Cardiac septum (tissue), 1 donor: ENCODE data around the gene KCNMA1. TPM values are rescaled to one million over a fixed set of nuclear protein-coding genes. Genes with fewer than 3 reads are reported as not detected.

Source experiments
- DNase-seq: peaks from one replicate; pipeline ENCODE4 v3.0.0-alpha.2; 2020; ENCODE audit warnings: low spot score
- intact Hi-C: fragments of 100-400 bp; cut with DNase I; formaldehyde crosslinking; loops from one replicate; pipeline ENCODE4 v1.14.0; 2022
- total RNA-seq: library from RNA; stranded (reverse); fragmentation: NEBNext Ultra II Directional; extraction: Animal tissue kit (Norgen Biotek cat#: 25700); gene quantifications from one replicate; pipeline ENCODE4 v1.2.1, GENCODE V29; 2021
- donor health status: DM: no; HTN: no; CAD: no.

KCNMA1 gene
- total RNA-seq, 1 donor from 2014 or later: 2.0 TPM

- intact Hi-C loops: no loop called here
- no peak for DNase-seq
Measured at GRCh38 chr10:77613476-77614130, 24.0 kb downstream of the KCNMA1 start.

GRCh38 chr10:77611670-77612069 lies 25.9 kb downstream of the KCNMA1 start:
- no peak for DNase-seq
- intact Hi-C loops: no loop called here

- peak; percentile 27 for DNase-seq
- intact Hi-C loops: no loop called here
Measured at GRCh38 chr10:77611221-77611620, 26.4 kb downstream of the KCNMA1 start.

GRCh38 chr10:77609781-77610272 lies 27.8 kb downstream of the KCNMA1 start:
- intact Hi-C loops: no loop called here
- peak; percentile 9 for DNase-seq

- intact Hi-C loops: no loop called here
- no peak for DNase-seq
Measured at GRCh38 chr10:77608281-77608680, 29.3 kb downstream of the KCNMA1 start.

- DNase-seq: no peak
- intact Hi-C loops: no loop called here
Measured at GRCh38 chr10:77606751-77607150, 30.9 kb downstream of the KCNMA1 start.

- intact Hi-C loops: no loop called here
- no peak for DNase-seq
Measured at GRCh38 chr10:77605466-77605865, 32.1 kb downstream of the KCNMA1 start.

GRCh38 chr10:77604941-77605351 lies 32.7 kb downstream of the KCNMA1 start:
- intact Hi-C loops: no loop called here
- DNase-seq: no peak

GRCh38 chr10:77604063-77604462 lies 33.5 kb downstream of the KCNMA1 start:
- DNase-seq: no peak
- intact Hi-C loops: no loop called here

GRCh38 chr10:77603534-77603927 lies 34.1 kb downstream of the KCNMA1 start:
- intact Hi-C loops: no loop called here
- DNase-seq: peak; percentile 78

- intact Hi-C loops: no loop called here
- DNase-seq: no peak
Measured at GRCh38 chr10:77602913-77603533, 34.6 kb downstream of the KCNMA1 start.

- intact Hi-C loops: no loop called here
Measured at GRCh38 chr10:77602231-77602912, 35.2 kb downstream of the KCNMA1 start.

GRCh38 chr10:77601488-77601887 lies 36.1 kb downstream of the KCNMA1 start:
- DNase-seq: no peak
- intact Hi-C loops: no loop called here

More at GRCh38 chr10:77602231-77602912, 35.2 kb downstream of the KCNMA1 start:
- no peak for DNase-seq

GRCh38 chr10:77600640-77601039 lies 37.0 kb downstream of the KCNMA1 start:
- intact Hi-C loops: no loop called here
- no peak for DNase-seq

GRCh38 chr10:77599651-77600050 lies 38.0 kb downstream of the KCNMA1 start:
- no peak for DNase-seq
- intact Hi-C loops: no loop called here

- DNase-seq: no peak
- intact Hi-C loops: no loop called here
Measured at GRCh38 chr10:77598606-77599005, 39.0 kb downstream of the KCNMA1 start.

GRCh38 chr10:77597560-77597959 lies 40.0 kb downstream of the KCNMA1 start:
- no peak for DNase-seq
- intact Hi-C loops: no loop called here

GRCh38 chr10:77594471-77594783 lies 43.2 kb downstream of the KCNMA1 start:
- intact Hi-C loops: no loop called here
- no peak for DNase-seq

- no peak for DNase-seq
- intact Hi-C loops: no loop called here
Measured at GRCh38 chr10:77593771-77594470, 43.7 kb downstream of the KCNMA1 start.

- intact Hi-C loops: no loop called here
- no peak for DNase-seq
Measured at GRCh38 chr10:77592946-77593636, 44.5 kb downstream of the KCNMA1 start.
